Globus pallidus (tissue), 1 donor: ENCODE measurements around the gene NMT2.

ENCODE experiments used
- DNase-seq: peaks from one replicate; pipeline ENCODE4 v3.0.0-alpha.2; 2015; ENCODE audit warnings: low spot score

Gene NMT2

GRCh38 chr10:15181576-15182156 lies 13.2 kb upstream of the NMT2 start:
- DNase-seq = no peak

- no peak for DNase-seq
These were observed 12.2 kb upstream of the NMT2 start for GRCh38 chr10:15180736-15181135.

GRCh38 chr10:15176269-15176668 lies 7.8 kb upstream of the NMT2 start:
- DNase-seq = no peak

GRCh38 chr10:15175587-15175986 lies 7.1 kb upstream of the NMT2 start:
- no peak for DNase-seq

GRCh38 chr10:15172306-15172840 lies 3.9 kb upstream of the NMT2 start:
- no peak for DNase-seq

GRCh38 chr10:15169555-15170401 lies 1.3 kb upstream of the NMT2 start:
- DNase-seq = no peak

- DNase-seq = peak; percentile 97
These were observed 477 bp upstream of the NMT2 start for GRCh38 chr10:15168786-15169554.

GRCh38 chr10:15167411-15168290 lies 842 bp downstream of the NMT2 start:
- peak; percentile 38 for DNase-seq

- no peak for DNase-seq
These were observed 2.2 kb downstream of the NMT2 start for GRCh38 chr10:15166325-15166724.

GRCh38 chr10:15163253-15163828 lies 5.2 kb downstream of the NMT2 start:
- no peak for DNase-seq

- no peak for DNase-seq
These were observed 9.5 kb downstream of the NMT2 start for GRCh38 chr10:15158972-15159371.

GRCh38 chr10:15158448-15158847 lies 10.0 kb downstream of the NMT2 start:
- DNase-seq = no peak

GRCh38 chr10:15155978-15156656 lies 12.4 kb downstream of the NMT2 start:
- DNase-seq = no peak

GRCh38 chr10:15152556-15152955 lies 15.9 kb downstream of the NMT2 start:
- DNase-seq = no peak

GRCh38 chr10:15150563-15150962 lies 17.9 kb downstream of the NMT2 start:
- no peak for DNase-seq

GRCh38 chr10:15149042-15149771 lies 19.3 kb downstream of the NMT2 start:
- DNase-seq = no peak

GRCh38 chr10:15147594-15148392 lies 20.7 kb downstream of the NMT2 start:
- no peak for DNase-seq

- no peak for DNase-seq
These were observed 22.1 kb downstream of the NMT2 start for GRCh38 chr10:15146366-15146765.

GRCh38 chr10:15144788-15145187 lies 23.7 kb downstream of the NMT2 start:
- DNase-seq = no peak
